ENCODE results near the gene TRA2B. TPM values are rescaled to one million over a fixed set of nuclear protein-coding genes. Genes with fewer than 3 reads are reported as not detected.

TRA2B gene
- total and polyA plus RNA-seq, 2 of the 8 experiments (the other 6 are each of a cell fraction or from before 2014, with no cell fraction given) = 206 to 274 TPM

- Histone ChIP-seq H3K27me3 (replicated peaks in 1 of 4; ENCODE audit: control insufficient read depth in 3 of 4, extremely low read depth in 1 of 4, insufficient read depth in 3 of 4, low read length in 3 of 4) (no peaks in the 10 kb centered on the region), H2AFZ (ENCODE audit: low read length) (no peak overlapping the region), H3K79me2 (ENCODE audit: control insufficient read depth in 1 of 2, insufficient read depth in 2 of 2, low read length in 2 of 2) (peaks cover 0 to 55% of the 10 kb centered on the region in 2 experiments; a peak in 3 of 4 replicates), H3K9me3 (ENCODE audit: insufficient read depth in 2 of 2, low read depth in 1 of 2, low read length in 1 of 2) (no peaks in the 10 kb centered on the region), H3K4me1 (replicated peaks in 1 of 4; ENCODE audit: control insufficient read depth in 3 of 4, insufficient read depth in 4 of 4, low read length in 3 of 4) (no peaks in the 10 kb centered on the region), H2BK120ac (replicated peaks; ENCODE audit: low read depth, low read length) (no peak overlapping the region), H3K14ac (ENCODE audit: insufficient read length) (no peak overlapping the region), H3K4ac (replicated peaks; ENCODE audit: insufficient read length, low read depth, low read length) (no peak overlapping the region), H3K36me3 (ENCODE audit: control insufficient read depth in 2 of 4, insufficient read depth in 4 of 4, low read length in 3 of 4) (peaks cover 37 to 74% (median 58%) of the 10 kb centered on the region in 4 experiments), H3K56ac (replicated peaks; ENCODE audit: insufficient read length, low read depth, low read length) (no peak overlapping the region), H4K20me1 (replicated peaks in 1 of 2; ENCODE audit: control insufficient read depth in 1 of 2, insufficient read depth in 2 of 2, low read length in 2 of 2) (peaks cover 10 to 11% of the 10 kb centered on the region in 2 experiments), H4K91ac (replicated peaks; ENCODE audit: insufficient read length, low read length) (no peak overlapping the region), H3K9ac (replicated peaks in 1 of 4; ENCODE audit: extremely low read depth in 1 of 4, low read depth in 3 of 4, low read length in 3 of 4) (no peak overlapping the region), H3K79me1 (ENCODE audit: low read depth, low read length) (no peaks in the 10 kb centered on the region; the same call in 1 of the 2 replicates), H2BK15ac (ENCODE audit: low read length) (no peak overlapping the region), H2BK5ac (ENCODE audit: low read depth, low read length) (no peak overlapping the region), H3K18ac (ENCODE audit: extremely low read depth, low read length) (no peak overlapping the region), H3K23ac (ENCODE audit: insufficient read length) (no peak overlapping the region), H3K4me2 (ENCODE audit: insufficient read depth in 1 of 2, low read depth in 2 of 2, low read length in 2 of 2) (no peak overlapping the region), H4K5ac (ENCODE audit: insufficient read length, low read depth, low read length) (no peak overlapping the region), H3K4me3 (ENCODE audit: extremely low read depth in 1 of 4, insufficient read depth in 2 of 4, low read depth in 3 of 4, low read length in 4 of 4) (no peak overlapping the region), H4K8ac (ENCODE audit: extremely low read depth, insufficient read depth, low read length) (no peak overlapping the region), H3K27ac (ENCODE audit: low read depth, low read length) (no peak overlapping the region), H2BK20ac (ENCODE audit: low read length) (no peak overlapping the region), H2AK5ac (ENCODE audit: low read depth, low read length) (no peak overlapping the region), H3K23me2 (ENCODE audit: low read depth, low read length) (no peaks in the 10 kb centered on the region), H2BK12ac (ENCODE audit: low read depth, low read length) (no peak overlapping the region)
- ChIA-PET POLR2A (ENCODE audit: partially characterized antibody) (interaction anchor here (0.8 to 8.4 kb wide), 5 partner anchors 11 to 38 kb away, joined by 3 to 176 read pairs (median 58); partner anchors contain the start of gene TRA2B), CTCF (ENCODE audit: partially characterized antibody) (interaction anchor here (1.3 kb wide), 1 partner anchor 147 kb away, joined by 3 read pairs; no protein-coding TSS in a partner anchor)
- 97% methylated on average over 4 of the region's 4 CpGs; no CpG with 5 or more reads in 1 of the 2 experiments for WGBS, 2 experiments (ENCODE audit: extremely low coverage in 1 of 2, insufficient coverage in 1 of 2, insufficient read length in 1 of 2, insufficient replicate concordance in 2 of 2, low coverage in 1 of 2, low lambda C conversion rate in 2 of 2, missing lambda C conversion rate in 1 of 2)
- DNase-seq (ENCODE audit: low read depth in 1 of 2, low spot score in 2 of 2) (no peak), FAIRE-seq (no peak)
- peak in 1 of 2 experiments; percentile 42; a peak in 1 of 3 replicates for TF ChIP-seq POLR2A (IDR thresholded peaks at IDR 0.05; ENCODE audit: control extremely low read depth in 1 of 2, low read depth in 2 of 2, low read length in 2 of 2)
- no peak for TF ChIP-seq KDM5A (IDR thresholded peaks at IDR 0.05; ENCODE audit: low read length)
These were observed 22.2 kb downstream of the TRA2B start for GRCh38 chr3:185915642-185916041.

Data from H1 (cell line).